Right renal cortex interstitium (tissue), 3 donors: ENCODE data around the gene ANO10. TPM values are rescaled to one million over a fixed set of nuclear protein-coding genes. Genes with fewer than 3 reads are reported as not detected.
"Not testable (repeated sequence)": the region's sequence is repeated elsewhere in the genome, so short reads cannot be mapped to it uniquely, and the experiment has no call there.

Experiments used
- DNase-seq, 3 donors: peaks; one replicate each; pipeline ENCODE4 v3.0.0-alpha.2; 2013; ENCODE audit warnings: low read depth in 3 of 3, low spot score in 2 of 3
- polyA plus RNA-seq, 3 donors: library from polyadenylated mRNA; unstranded; fragments of 120-200 nt; gene quantifications; one replicate each; pipeline ENCODE4 v1.2.1, GENCODE V29; 2013; ENCODE audit not compliant: insufficient read length in 3 of 3

The ANO10 gene
- polyA plus RNA-seq, 3 donors: 35.9 to 45.7 (median 38.9) TPM

- DNase-seq: no peak
These were observed 7.4 kb upstream of the ANO10 start for GRCh38 chr3:43629257-43629656.

- DNase-seq: no peak
These were observed 5.5 kb upstream of the ANO10 start for GRCh38 chr3:43627360-43627759.

DNA sequence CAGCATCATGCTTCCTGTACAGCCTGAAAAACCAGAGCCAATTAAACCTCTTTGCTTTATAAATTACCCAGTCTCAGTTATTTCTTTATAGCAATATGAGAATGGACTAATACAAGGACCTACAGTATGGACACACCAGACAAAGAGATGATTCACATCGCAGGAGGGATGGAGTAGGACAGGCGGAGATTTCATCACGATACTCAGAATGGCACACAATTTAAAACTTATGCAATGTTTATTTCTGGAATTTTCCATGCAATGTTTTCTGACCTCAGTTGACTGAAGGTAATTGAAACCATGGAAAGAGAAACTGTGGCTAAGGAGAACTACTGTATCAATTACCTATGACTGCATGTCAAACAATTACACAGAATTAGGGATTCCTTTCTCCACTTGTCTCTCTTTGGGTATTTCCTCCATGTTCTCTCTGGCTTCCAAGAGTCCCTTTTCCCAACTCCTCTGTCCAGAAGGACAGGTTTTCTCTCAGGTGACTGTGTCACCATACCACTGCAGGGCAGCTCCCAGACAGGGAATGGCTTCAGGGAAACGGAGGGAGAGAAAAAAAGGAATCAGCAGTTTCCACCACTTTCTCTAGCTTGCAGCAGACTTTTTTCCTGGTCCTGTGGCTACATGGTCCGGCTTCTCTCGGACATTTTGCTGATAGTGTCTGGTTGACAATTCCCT, 3.0 kb upstream of the ANO10 start:
- DNase-seq: no peak

GRCh38 chr3:43620831-43621655, 768 bp downstream of the ANO10 start:
- peak; percentile 20 to 32 (median 23) for DNase-seq

GRCh38 chr3:43619588-43619987, 2.2 kb downstream of the ANO10 start:
- no peak for DNase-seq

- no peak for DNase-seq
These were observed 3.7 kb downstream of the ANO10 start for GRCh38 chr3:43618142-43618541.

DNA sequence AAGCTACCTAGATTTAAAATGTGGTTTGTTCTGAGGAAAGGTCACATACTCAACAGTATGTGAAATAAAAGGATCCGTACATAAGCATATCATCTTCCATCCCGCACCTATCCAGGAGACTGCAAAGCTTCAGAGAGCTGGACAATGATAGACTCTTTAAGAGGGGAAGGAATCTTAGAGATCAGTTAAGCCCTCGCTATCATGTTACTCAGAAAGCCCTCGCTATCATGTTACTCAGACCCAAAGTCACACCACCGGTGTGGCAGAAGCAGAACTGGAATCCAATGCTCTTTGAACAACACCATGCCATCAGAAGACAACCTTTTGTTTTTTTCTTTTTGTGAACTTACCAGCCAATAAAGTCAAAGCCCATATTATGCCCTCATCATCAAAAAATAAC, 5.8 kb downstream of the ANO10 start:
- no peak for DNase-seq

DNA sequence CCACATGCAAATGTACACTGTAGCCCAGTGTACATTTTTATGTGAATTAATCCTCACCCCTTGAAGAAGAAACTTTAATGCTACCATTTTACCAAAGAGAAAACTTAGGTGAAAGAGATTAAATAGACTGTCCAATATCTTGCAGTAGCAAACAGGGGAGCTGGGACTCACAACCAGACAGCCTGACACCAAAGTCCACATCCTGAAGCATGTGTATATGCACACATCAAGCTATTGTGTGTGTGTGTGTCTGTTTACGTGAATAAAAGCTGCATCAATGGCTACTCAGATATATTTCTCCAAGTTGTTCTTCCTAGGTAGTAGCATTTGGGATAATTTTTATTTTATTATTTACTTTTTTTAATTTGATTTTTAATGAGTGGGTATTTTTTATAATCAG, 6.7 kb downstream of the ANO10 start:
- no peak for DNase-seq

DNA sequence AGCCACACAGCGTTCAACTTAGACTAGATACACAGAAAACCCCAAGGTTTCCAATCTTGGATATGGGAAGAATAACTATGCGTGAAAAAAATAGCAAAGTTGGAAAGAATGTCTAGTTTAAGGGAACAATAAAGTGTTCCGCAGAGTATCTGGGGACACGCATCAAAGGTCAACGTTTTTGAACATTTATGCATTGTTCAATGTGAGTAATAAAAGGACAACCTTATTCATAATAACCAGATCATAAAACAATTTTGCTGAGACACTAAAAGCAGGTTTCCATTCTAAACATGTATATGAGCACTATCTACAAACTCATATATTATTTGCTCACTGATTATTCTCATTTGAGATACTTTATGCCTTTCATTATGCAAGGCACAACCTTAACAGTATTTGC, 7.8 kb downstream of the ANO10 start:
- DNase-seq: no peak

DNA sequence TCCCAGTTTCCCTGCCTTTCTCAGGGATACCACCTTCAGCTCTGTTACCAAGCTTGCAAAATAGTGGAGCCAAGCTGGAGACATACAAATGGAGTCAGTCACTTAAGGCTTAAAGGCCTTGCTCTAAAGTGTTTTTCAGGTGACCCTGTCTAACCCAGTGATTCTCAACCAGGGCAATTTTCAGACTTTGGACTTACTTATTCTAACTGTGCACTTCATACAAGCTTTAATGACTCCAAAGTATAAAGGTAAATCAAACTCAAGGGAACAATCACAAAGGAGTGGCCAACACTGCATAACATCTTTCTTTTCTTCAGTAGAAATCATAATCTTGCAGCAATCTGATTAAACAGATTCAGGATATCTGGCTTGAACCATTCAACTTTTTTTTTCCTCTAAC, 9.4 kb downstream of the ANO10 start:
- DNase-seq: no peak

DNA sequence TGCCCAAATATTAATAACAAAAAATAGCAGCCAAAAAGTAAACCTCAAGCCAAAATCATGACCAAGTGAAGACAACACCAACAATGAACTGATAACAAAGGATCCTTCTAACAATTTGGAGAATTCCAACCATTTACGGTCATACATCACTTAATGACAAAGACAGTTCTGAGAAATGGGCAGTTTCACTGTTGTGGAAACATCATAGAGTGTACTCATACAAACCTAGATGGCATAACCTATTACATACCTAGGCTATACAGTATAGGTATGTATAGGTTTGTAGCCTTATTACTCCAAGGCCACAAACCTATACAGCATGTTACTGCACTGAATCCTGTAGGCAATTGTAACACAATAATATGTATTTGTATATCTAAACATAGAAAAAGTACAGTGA, 12.4 kb downstream of the ANO10 start:
- DNase-seq: no peak

GRCh38 chr3:43608751-43609150, 13.1 kb downstream of the ANO10 start:
- no peak for DNase-seq

DNA sequence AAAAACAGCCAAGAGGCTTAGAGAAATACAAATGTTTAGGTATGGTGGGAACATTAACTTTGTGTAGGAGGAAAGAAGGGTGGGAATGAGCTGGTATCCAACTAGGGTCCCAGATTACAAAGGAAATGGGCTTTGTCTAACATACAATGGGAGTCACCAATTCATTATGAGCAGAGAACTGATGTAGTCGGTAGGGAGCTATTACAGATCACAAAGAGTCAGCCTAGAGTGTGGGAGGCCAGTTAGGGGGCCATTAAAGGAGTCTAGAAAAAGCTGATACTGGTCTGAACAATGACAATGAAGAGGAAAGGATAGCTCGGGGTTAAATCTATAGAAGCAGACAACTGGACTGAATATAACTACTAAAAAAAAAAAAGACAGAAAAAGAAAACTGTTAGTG, 15.5 kb downstream of the ANO10 start:
- no peak for DNase-seq

DNA sequence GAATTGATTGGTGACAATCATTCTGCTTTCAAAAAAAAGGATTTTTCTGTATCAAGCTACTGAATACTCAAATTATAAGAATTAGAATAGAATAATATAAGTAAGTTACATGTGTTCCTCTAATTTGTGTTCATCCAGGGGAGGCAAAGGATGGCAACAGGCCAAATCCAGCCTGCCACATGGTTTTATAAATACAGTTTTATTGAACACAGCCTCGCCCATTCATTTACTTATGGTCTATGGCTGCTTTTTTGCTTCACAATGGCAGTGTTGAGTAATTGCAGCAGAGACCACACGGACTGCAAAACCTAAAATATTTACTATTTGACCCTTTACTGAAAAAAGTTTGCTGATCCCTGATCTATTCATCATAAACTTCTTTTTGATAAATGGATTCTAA, 21.9 kb downstream of the ANO10 start:
- DNase-seq: not testable (repeated sequence)

DNA sequence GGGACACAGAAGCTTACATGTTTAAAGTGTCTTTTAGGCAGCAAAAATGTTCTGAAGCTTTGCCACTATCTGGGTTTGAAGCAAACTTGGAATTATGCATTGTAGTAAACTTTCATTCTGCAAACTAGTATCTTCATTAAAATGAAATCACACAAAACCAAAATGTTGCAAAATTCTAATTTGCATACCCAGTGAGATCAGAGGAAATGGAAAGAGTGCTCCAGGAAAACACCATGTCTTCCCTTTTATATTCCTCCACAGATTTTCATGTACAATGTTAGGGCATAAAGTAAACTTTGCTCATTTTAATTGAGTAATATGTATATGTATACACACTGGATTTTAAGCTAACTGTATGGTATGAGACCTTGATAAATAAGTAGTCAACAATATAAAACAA, 23.9 kb downstream of the ANO10 start:
- DNase-seq: no peak

- not testable (repeated sequence) for DNase-seq
These were observed 25.6 kb downstream of the ANO10 start for GRCh38 chr3:43596178-43596577.

DNA sequence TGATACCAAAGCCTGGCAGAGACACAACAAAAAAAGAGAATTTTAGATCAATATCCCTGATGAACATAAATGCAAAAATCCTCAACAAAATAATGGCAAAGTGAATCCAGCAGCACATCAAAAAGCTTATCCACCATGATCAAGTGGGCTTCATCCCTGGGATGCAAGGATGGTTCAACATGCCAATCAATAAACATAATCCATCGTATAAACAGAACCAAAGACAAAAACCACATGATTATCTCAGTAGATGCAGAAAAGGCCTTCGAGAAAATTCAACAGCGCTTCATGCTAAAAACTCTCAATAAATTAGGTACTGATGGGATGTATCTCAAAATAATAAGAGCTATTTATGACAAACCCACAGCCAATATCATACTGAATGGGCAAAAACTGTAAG, 26.5 kb downstream of the ANO10 start:
- DNase-seq: not testable (repeated sequence)

DNA sequence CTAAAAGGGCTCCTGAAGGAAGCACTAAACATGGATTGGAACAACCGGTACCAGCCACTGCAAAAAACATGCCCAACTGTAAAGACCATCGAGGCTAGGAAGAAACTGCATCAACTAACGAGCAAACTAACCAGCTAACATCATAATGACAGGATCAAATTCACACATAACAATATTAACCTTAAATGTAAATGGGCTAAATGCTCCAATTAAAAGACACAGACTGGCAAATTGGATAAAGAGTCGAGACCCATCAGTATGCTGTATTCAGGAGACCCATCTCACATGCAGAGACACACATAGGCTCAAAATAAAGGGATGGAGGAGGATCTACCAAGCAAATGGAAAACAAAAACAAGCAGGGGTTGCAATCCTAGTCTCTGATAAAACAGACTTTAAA, 28.2 kb downstream of the ANO10 start:
- not testable (repeated sequence) for DNase-seq

DNA sequence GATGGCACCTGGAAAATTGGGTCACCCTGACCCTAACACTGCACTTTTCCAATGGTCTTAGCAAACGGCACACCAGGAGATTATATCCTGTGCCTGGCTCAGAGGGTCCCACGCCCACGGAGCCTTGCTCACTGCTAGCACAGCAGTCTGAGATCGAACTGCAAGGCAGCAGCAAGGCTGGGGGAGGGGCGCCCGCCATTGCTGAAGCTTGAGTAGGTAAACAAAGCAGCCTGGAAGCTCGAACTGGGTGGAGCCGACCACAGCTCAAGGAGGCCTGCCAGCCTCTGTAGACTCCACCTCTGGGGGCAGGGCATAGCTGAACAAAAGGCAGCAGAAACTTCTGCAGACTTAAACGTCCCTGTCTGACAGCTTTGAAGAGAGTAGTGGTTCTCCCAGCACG, 29.9 kb downstream of the ANO10 start:
- not testable (repeated sequence) for DNase-seq

DNA sequence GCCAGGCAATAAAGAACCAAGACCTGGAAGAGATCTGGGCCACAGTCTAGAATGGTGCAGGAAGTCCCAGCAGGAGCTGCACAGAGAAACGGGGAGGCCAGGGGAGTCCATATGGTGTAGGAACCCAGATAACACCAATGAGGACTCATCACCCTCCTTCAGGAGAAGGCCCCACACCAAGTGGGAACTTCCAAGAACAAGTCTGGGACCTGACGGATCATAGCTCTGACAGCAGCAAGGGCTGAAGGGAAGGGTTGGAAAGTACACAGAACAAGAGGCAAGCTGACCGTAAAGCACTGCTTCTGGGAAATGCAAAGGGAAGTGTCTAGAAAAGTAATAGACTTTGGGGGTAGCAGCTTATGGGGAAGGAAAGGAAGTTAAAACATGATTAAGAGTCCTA, 34.5 kb downstream of the ANO10 start:
- no peak for DNase-seq

GRCh38 chr3:43584043-43584826, 37.6 kb downstream of the ANO10 start:
- no peak for DNase-seq
